HEK293 (cell line): Measurements from ENCODE around the gene COL19A1.

Experiments used
- CTCF ChIP-seq: fragments of 450-650 bp; formaldehyde crosslinking; IDR thresholded peaks from 2 replicates; pipeline ENCODE4 v1.5.1; 2016; ENCODE audit warnings: missing biosample characterization, missing genetic modification characterization
- GLI2 ChIP-seq: fragments of 450-650 bp; formaldehyde crosslinking; IDR thresholded peaks from 2 replicates; pipeline ENCODE4; 2017; ENCODE audit warnings: missing biosample characterization, missing genetic modification characterization, low read depth, borderline replicate concordance
- MYNN ChIP-seq: fragments of 450-650 bp; formaldehyde crosslinking; IDR thresholded peaks from 2 replicates; pipeline ENCODE4 v1.5.1; 2016; ENCODE audit warnings: missing biosample characterization, missing genetic modification characterization, borderline replicate concordance
- ZNF202 ChIP-seq: fragments of 450-650 bp; formaldehyde crosslinking; IDR thresholded peaks from 2 replicates; pipeline ENCODE4 v1.5.1; 2016; ENCODE audit warnings: missing biosample characterization, missing genetic modification characterization, borderline replicate concordance
- ZNF239 ChIP-seq: fragments of 450-650 bp; formaldehyde crosslinking; IDR thresholded peaks from 2 replicates; pipeline ENCODE4 v1.5.1; 2016; ENCODE audit warnings: missing biosample characterization, missing genetic modification characterization
- ZNF354C ChIP-seq: fragments of 450-650 bp; formaldehyde crosslinking; IDR thresholded peaks from 2 replicates; pipeline ENCODE4 v1.5.1; 2016; ENCODE audit warnings: missing biosample characterization, missing genetic modification characterization, low read depth, borderline replicate concordance
- ZNF639 ChIP-seq: fragments of 450-650 bp; formaldehyde crosslinking; IDR thresholded peaks from 2 replicates; pipeline ENCODE4 v1.5.1; 2016; ENCODE audit warnings: missing biosample characterization, missing genetic modification characterization
- TF ChIP-seq, protein P1 (sequence below): fragments of 450-650 bp; formaldehyde crosslinking; IDR thresholded peaks from 2 replicates; pipeline ENCODE4 v1.5.1; 2016; ENCODE audit warnings: missing biosample characterization, missing genetic modification characterization
- TF ChIP-seq, protein P2 (sequence below): fragments of 450-650 bp; formaldehyde crosslinking; IDR thresholded peaks from 2 replicates; pipeline ENCODE4 v1.5.1; 2016; ENCODE audit warnings: missing biosample characterization, missing genetic modification characterization

GRCh38 chr6:69866351-69866769, at the start of gene COL19A1:
- TF ChIP-seq MYNN (no peak), ZNF239 (no peak), ZNF354C (no peak), ZNF639 (tag by site-specific recombination) (no peak), CTCF (tag by site-specific recombination) (no peak), ZNF202 (tag by site-specific recombination) (no peak), GLI2 (tag by site-specific recombination) (no peak)
- TF ChIP-seq, protein P1, sequence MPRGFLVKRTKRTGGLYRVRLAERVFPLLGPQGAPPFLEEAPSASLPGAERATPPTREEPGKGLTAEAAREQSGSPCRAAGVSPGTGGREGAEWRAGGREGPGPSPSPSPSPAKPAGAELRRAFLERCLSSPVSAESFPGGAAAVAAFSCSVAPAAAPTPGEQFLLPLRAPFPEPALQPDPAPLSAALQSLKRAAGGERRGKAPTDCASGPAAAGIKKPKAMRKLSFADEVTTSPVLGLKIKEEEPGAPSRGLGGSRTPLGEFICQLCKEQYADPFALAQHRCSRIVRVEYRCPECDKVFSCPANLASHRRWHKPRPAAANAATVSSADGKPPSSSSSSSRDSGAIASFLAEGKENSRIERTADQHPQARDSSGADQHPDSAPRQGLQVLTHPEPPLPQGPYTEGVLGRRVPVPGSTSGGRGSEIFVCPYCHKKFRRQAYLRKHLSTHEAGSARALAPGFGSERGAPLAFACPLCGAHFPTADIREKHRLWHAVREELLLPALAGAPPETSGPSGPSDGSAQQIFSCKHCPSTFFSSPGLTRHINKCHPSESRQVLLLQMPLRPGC, result no peak
- TF ChIP-seq, protein P2, sequence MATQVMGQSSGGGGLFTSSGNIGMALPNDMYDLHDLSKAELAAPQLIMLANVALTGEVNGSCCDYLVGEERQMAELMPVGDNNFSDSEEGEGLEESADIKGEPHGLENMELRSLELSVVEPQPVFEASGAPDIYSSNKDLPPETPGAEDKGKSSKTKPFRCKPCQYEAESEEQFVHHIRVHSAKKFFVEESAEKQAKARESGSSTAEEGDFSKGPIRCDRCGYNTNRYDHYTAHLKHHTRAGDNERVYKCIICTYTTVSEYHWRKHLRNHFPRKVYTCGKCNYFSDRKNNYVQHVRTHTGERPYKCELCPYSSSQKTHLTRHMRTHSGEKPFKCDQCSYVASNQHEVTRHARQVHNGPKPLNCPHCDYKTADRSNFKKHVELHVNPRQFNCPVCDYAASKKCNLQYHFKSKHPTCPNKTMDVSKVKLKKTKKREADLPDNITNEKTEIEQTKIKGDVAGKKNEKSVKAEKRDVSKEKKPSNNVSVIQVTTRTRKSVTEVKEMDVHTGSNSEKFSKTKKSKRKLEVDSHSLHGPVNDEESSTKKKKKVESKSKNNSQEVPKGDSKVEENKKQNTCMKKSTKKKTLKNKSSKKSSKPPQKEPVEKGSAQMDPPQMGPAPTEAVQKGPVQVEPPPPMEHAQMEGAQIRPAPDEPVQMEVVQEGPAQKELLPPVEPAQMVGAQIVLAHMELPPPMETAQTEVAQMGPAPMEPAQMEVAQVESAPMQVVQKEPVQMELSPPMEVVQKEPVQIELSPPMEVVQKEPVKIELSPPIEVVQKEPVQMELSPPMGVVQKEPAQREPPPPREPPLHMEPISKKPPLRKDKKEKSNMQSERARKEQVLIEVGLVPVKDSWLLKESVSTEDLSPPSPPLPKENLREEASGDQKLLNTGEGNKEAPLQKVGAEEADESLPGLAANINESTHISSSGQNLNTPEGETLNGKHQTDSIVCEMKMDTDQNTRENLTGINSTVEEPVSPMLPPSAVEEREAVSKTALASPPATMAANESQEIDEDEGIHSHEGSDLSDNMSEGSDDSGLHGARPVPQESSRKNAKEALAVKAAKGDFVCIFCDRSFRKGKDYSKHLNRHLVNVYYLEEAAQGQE (tag by site-specific recombination), result no peak
